Glomerular visceral epithelial cell (primary cell): ENCODE data around the gene NR1H2.
A peak's percentile ranks its signal among the peaks of the same experiment; 100 is the strongest.
"Not testable (repeated sequence)": the region's sequence is repeated elsewhere in the genome, so short reads cannot be mapped to it uniquely, and the experiment has no call there.

ENCODE experiments used
- DNase-seq: peaks from one replicate; pipeline ENCODE4 v3.0.0-alpha.2; 2016; ENCODE audit errors: extremely low spot score

The NR1H2 gene

GRCh38 chr19:50376166-50377050, at the start of gene NR1H2:
Gene NR1H2, plus strand, starts transcription at chr19:50376457. Its CDS starts 1,149 bp downstream, at chr19:50377606.
- DNase-seq, result peak; percentile 98

- no peak for DNase-seq
Measured at GRCh38 chr19:50327013-50327412, 49.2 kb upstream of the NR1H2 start.

- DNase-seq, result no peak
Measured at GRCh38 chr19:50327461-50328223, 48.6 kb upstream of the NR1H2 start.

- peak; percentile 11 for DNase-seq
Measured at GRCh38 chr19:50328224-50328872, 47.9 kb upstream of the NR1H2 start.

- DNase-seq, result no peak
Measured at GRCh38 chr19:50328873-50329145, 47.4 kb upstream of the NR1H2 start.

GRCh38 chr19:50329146-50329925, 46.9 kb upstream of the NR1H2 start, which contains the start of gene KCNC3:
Gene KCNC3, minus strand, starts transcription at chr19:50329377. Its CDS starts 295 bp downstream, at chr19:50329082.
- peak; percentile 96 for DNase-seq

- not testable (repeated sequence) for DNase-seq
Measured at GRCh38 chr19:50329926-50330294, 46.3 kb upstream of the NR1H2 start.

- peak; percentile 63 for DNase-seq
Measured at GRCh38 chr19:50330365-50331078, 45.7 kb upstream of the NR1H2 start.

- no peak for DNase-seq
Measured at GRCh38 chr19:50331221-50331993, 44.9 kb upstream of the NR1H2 start.

- DNase-seq, result no peak
Measured at GRCh38 chr19:50331994-50332243, 44.3 kb upstream of the NR1H2 start.

- no peak for DNase-seq
Measured at GRCh38 chr19:50332244-50333038, 43.8 kb upstream of the NR1H2 start.

- DNase-seq, result peak; percentile 42
Measured at GRCh38 chr19:50333235-50333736, 43.0 kb upstream of the NR1H2 start.

- peak; percentile 60 for DNase-seq
Measured at GRCh38 chr19:50333737-50334617, 42.3 kb upstream of the NR1H2 start.

GRCh38 chr19:50334741-50335421, 41.4 kb upstream of the NR1H2 start:
- DNase-seq, result no peak

GRCh38 chr19:50337031-50337430, 39.2 kb upstream of the NR1H2 start:
- not testable (repeated sequence) for DNase-seq

GRCh38 chr19:50340331-50340730, 35.9 kb upstream of the NR1H2 start:
- no peak for DNase-seq

GRCh38 chr19:50341091-50341564, 35.1 kb upstream of the NR1H2 start:
- no peak for DNase-seq
